ENCODE results near the gene ALS2CL.

The ALS2CL gene

GRCh38 chr3:46703013-46703520, 9.6 kb upstream of the ALS2CL start:
- DNase-seq: no peak

GRCh38 chr3:46702246-46703012, 8.9 kb upstream of the ALS2CL start:
- no peak for DNase-seq

- no peak for DNase-seq
Measured at GRCh38 chr3:46701181-46701939, 7.9 kb upstream of the ALS2CL start, which contains the start of gene TMIE. TMIE (plus strand) TSS chr3:46701392; CDS start chr3:46701488, 96 bp downstream.

GRCh38 chr3:46700772-46701171, 7.3 kb upstream of the ALS2CL start:
- DNase-seq: no peak

- no peak for DNase-seq
Measured at GRCh38 chr3:46699676-46700523, 6.4 kb upstream of the ALS2CL start.

DNA sequence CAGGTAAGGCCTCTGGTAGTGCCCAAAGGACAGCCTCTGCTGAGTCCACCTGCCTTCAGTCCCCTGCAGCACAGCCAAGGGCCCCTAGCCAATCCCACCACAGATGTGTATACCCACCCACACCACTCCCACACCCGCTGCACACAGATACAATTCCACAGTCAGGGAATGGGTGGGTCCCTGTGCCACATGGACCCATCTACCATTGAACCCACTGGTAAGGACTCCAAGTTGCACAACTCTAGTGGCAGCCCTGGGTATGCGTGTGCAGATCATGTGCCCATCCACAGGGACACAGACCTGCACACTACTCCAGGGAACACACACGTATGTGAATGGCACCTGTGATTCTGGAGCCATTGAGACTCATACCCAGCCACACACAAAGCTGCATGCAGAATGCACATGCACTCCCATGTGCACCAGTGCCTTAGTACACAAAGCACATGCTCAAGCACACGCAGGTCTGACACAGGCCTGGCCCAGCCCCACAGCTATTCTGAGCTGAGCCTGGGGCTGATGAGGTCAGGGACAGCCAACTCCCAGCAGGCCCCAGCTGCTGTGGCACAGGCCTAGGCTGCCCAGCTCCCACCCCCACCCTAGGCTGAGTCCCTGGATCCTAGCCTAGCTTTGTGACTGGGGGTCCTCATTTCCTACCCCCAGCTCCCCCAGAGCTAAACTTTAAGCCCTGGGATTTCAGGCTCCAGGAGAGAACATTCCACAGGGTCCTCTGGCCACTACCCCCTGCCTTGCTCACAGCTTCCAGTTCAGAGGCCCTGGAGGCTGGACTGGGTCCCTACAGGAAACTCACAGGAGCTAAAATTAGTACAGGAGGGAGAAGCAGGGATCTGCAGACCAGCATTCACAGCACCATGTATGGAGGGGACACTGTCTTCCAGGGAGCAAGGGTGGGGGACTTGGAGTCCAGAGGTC, 2.7 kb upstream of the ALS2CL start:
- peak; percentile 47 for DNase-seq

GRCh38 chr3:46695177-46695961, 1.9 kb upstream of the ALS2CL start:
- DNase-seq: peak; percentile 50

DNA sequence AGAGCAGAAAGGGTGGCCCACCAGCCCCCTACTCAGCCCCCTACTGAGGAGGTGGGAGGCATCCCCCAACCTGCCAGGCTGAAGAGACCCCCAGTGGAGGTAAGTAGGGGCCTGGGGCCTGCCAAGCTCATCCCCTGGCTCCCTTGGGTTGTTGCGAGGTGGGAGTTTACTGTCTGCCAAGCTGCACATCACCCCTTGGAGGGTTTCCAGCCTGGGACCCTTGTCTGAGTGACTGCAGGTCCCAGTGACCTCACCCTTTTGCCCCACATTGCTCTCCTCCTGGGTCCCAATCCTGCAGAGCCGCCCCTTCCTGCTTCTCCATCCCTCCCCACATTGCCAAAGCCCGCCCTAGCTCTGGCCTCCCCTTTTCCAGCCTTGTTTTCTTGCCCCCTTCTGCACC, 1.0 kb upstream of the ALS2CL start:
- DNase-seq: no peak

- DNase-seq: no peak
Measured at GRCh38 chr3:46693892-46694226, 380 bp upstream of the ALS2CL start.

- no peak for DNase-seq
Measured at GRCh38 chr3:46692566-46692990, 901 bp downstream of the ALS2CL start.

DNA sequence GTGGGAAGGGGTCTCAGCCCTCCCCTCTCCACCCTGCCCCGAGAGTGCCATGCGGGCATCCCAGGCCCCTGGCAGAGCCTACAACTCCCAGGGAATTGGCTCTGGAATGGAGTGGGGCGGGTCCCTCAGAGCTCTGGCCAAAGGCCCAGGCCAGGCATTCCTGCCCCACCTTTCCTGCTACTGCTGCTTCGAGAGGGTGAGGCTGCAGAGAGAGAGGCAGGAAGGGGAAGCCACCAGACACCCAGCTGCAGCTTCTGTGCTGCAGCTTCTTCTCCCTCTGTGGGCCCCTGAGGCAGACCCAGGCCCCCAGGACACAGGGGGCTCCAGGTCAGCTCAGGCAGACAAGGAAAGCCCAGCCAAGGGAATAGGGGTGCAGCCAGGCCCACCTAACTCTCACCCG, 2.7 kb downstream of the ALS2CL start:
- DNase-seq: no peak

- DNase-seq: no peak
Measured at GRCh38 chr3:46685446-46685845, 8.0 kb downstream of the ALS2CL start.

DNA sequence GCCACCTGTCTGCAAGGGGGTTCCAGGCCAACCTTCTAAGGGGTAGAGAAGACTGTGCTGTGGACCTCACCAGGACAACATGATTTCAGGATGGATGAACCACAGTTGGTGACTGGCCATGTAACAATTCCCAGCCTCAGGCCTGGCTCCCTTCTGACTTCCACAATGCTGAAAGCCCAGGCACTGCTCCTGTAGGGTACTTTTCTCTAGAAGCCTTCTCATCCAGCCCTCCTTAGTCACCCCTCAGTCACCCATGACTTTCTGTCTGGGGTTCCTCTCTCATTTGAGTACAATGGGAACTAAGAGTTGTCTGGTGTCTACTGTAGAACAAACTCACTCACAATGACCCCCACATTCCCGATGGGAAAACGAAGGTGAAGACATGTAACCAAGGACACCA, 8.6 kb downstream of the ALS2CL start:
- no peak for DNase-seq

- no peak for DNase-seq
Measured at GRCh38 chr3:46682974-46683373, 10.5 kb downstream of the ALS2CL start.

DNA sequence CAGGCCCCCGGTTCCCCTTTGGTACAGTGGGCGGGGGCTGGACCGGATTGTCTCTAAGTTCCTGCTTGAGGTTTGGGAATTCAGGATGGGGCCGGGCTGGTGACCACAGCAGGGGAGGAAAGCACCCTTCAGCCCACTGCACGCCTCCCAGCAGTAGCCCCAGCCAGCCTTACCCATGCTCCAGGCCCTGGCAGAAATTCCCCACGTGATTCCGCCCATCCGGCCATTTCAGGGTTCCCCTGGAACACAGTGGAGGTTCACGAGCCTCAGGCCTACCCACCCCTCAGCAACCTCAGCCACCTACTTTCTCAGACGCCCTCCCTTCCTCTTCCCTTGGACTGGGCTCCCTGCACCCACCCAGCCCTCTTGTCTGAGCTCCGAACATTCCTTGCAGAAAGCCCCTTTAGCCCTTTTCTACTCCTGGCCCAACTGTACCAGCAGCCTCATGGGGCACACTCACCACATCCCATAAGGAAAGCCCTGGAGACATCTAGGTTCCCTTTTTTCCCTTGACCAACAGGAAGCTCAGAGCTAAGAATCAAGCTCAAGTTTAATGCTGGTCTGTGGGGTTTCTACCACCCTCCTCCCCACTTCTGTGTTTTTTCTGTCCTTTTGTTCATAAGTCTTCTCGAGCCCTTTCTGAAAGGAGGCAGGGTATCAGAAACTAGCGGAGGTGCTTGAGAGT, 11.5 kb downstream of the ALS2CL start:
- no peak for DNase-seq

GRCh38 chr3:46681387-46681786, 12.1 kb downstream of the ALS2CL start:
- no peak for DNase-seq

GRCh38 chr3:46680298-46680826, 13.1 kb downstream of the ALS2CL start:
- DNase-seq: no peak

DNA sequence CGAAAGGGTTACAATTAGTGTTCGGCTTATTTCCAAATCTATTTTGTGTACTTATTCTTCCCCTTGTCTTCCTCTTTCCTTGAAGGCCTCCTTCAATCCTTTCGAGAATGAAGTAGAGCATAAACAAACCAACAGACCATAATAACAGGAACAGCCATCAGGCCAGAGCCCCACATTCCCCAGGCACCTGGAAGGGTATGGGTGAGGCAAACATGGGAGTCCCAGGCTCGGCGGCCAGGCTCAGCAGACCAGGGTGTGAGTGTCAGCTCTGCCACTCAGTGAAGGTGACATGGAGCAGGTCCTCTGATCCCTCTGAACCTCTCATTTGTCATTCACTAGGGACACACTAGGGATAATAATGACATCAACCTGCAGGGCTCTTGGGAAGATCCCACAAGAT, 13.8 kb downstream of the ALS2CL start:
- no peak for DNase-seq

DNA sequence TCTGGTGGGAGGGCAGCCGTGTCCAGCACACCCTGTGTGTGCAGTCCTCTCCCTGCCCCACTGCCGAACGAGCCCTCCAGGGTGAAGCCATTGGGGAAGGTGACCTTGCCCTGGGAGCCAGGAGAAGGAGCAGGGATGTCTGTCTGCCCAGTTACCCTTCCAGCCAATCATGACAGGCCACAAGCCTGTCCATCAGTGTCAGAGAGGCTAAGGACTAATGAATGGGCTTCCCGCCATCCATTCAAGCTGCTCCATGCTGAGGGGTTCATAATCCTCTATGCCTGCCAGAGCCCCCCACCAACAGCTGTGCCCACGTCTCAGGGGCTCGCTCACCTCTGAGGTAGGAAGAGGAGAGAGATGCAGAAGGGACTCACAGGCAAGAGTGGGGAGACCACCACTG, 15.2 kb downstream of the ALS2CL start:
- DNase-seq: no peak

- DNase-seq: no peak
Measured at GRCh38 chr3:46677411-46677726, 16.1 kb downstream of the ALS2CL start.

All from KG1 (cell line).